GM13977 (cell line): Measurements from ENCODE around the gene UQCRC1.

ENCODE experiments used
- DNase-seq: peaks from one replicate; pipeline ENCODE4 v3.0.0; 2012; ENCODE audit warnings: low spot score
- in situ Hi-C: fragments of 300-500 bp; cut with MboI; formaldehyde crosslinking; loops from one replicate; pipeline ENCODE4 v1.12.0; 2022; ENCODE audit warnings: low sequenced_read_pairs, low pct_unique_long_range_greater_than_20kb, mixed read lengths, inconsistent platforms; ENCODE audit not compliant: unreplicated experiment
- TF ChIP-seq, protein P1 (sequence below): IDR thresholded peaks from 2 replicates; pipeline ENCODE4 v1.5.1; 2012; ENCODE audit warnings: mild to moderate bottlenecking, control low read depth; ENCODE audit not compliant: insufficient read depth; ENCODE audit errors: extremely low read depth, missing control alignments

Gene UQCRC1

DNA sequence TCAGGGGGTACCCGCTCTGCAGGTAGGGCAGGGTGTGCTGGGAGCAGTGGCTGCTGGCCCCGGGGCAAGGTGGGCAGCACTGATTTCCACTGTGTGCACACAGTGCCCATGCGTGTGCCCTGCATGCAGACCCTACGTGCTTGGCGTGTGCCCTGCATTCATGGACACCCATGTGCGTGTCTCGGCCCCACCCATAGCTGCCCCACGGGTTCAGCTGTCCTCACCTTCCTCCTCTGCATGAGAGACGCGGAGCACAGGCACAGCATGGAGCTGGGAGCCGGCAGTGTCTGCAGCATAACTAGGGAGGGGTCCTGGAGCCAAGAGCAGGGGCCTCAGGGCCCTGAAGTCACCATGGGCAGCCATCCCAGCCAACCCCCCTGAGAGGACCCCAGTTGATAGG, 44.3 kb downstream of the UQCRC1 start:
- in situ Hi-C loops: no loop called here
- TF ChIP-seq, protein P1, sequence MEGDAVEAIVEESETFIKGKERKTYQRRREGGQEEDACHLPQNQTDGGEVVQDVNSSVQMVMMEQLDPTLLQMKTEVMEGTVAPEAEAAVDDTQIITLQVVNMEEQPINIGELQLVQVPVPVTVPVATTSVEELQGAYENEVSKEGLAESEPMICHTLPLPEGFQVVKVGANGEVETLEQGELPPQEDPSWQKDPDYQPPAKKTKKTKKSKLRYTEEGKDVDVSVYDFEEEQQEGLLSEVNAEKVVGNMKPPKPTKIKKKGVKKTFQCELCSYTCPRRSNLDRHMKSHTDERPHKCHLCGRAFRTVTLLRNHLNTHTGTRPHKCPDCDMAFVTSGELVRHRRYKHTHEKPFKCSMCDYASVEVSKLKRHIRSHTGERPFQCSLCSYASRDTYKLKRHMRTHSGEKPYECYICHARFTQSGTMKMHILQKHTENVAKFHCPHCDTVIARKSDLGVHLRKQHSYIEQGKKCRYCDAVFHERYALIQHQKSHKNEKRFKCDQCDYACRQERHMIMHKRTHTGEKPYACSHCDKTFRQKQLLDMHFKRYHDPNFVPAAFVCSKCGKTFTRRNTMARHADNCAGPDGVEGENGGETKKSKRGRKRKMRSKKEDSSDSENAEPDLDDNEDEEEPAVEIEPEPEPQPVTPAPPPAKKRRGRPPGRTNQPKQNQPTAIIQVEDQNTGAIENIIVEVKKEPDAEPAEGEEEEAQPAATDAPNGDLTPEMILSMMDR: no peak
- DNase-seq: no peak

DNA sequence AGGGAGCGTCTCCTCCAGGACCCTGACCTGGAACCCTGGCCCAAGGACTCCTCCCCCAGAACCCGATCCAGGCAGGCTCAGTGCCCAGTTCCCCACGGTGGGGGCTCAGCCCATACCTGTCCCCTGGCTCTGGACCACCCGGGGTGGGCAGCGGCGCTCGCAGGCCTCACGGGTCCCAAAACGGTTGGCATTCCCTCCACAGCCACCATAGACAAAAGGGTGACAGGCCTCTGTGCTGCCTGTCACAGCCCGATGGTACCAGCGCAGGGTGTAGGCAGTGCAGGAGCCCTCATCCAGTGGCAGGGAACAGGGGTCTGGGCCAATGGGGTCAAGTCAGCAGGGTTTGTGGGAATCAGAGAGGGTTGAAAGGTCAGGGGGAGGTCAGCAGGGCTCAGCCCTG, 44.8 kb downstream of the UQCRC1 start:
- in situ Hi-C loops: no loop called here
- TF ChIP-seq, protein P1: no peak
- no peak for DNase-seq

DNA sequence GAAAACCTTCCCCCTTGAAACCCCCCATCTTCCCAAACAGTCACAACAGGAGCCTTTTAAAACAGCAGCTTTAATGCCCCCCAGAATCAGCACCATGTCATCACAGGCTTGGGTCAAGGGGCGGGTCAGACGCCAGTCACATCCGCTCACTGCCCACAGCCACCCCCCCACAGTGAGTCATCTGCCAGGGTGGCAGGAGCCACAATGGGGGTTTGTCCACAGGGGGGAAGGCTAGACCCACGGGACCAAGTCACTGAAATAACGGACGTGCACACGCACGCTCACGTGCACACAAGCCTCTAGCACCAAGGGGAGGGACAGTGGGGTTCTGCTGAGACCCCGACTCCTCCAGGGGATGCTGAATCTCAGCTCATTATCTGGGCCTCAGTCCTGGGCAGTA, 45.4 kb downstream of the UQCRC1 start:
- DNase-seq: no peak
- in situ Hi-C loops: no loop called here

DNA sequence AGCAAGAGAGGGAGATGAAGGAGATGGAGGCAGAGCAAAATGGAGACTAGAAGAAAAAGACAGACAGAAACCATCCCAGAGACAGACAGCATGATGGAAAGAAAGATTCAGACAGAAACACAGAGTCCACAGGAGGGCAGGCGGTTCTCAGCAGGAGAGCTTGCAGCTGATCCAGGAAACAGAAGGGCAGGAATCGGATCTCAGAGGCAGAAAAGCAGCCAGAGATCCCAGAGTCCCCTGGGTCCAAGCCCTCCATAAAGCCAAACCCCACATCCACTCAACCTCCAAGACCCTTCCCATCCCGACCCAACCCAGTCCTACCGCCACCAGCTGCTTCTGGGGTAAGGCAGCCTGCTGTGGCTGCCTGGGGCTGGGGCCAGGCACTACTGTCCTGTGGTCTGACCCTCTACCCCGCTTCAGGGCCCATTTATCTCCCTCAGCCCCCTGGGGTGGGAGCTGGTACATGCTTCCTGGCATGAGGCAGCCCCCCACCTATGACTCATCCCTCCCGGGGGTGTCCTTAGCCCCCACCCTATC, 46.0 kb downstream of the UQCRC1 start, which contains the start of gene UCN2:
Gene UCN2 (minus strand): TSS at position 400 of the 537 bp plus-strand sequence. CDS start 657 bp downstream, outside the sequence.
- TF ChIP-seq, protein P1: no peak
- in situ Hi-C loops: no loop called here
- DNase-seq: no peak

More for the DNA sequence above, 45.4 kb downstream of the UQCRC1 start:
- TF ChIP-seq, protein P1: no peak

DNA sequence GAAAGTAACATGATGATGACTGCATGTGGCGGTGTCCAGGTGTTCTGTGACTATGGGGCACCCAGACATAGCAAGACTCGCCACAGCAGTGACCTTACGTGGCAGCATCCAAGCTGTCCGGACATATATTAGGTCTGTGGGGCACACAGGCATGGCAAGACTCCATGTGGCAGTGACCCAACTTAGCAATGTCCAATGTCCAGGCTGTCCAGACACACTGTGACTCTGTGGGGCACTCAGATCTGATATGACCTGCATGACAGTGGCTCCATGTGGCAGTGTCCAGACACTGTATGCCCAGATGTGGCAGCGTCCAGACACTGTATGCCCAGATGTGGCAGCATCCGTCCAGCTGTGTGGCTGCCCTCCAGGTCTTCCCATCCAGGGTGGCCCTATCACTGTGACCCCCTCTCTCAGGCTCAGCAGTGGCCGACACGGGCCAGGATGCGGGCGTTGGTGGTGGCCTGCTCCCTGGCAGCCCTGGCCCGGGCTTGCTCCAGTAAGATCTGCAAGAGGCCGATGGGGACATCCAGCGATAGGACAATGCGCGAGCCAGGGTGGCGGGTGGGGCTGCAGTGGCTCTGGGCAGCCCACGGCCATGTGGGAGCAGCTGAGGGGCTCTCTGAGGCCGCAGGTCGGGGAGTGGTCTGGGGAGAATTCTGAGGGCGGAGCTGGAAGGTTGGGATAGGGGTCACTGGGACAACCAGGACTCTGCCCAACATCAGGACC, 46.9 kb downstream of the UQCRC1 start:
- TF ChIP-seq, protein P1: no peak
- in situ Hi-C loops: no loop called here
- DNase-seq: no peak

DNA sequence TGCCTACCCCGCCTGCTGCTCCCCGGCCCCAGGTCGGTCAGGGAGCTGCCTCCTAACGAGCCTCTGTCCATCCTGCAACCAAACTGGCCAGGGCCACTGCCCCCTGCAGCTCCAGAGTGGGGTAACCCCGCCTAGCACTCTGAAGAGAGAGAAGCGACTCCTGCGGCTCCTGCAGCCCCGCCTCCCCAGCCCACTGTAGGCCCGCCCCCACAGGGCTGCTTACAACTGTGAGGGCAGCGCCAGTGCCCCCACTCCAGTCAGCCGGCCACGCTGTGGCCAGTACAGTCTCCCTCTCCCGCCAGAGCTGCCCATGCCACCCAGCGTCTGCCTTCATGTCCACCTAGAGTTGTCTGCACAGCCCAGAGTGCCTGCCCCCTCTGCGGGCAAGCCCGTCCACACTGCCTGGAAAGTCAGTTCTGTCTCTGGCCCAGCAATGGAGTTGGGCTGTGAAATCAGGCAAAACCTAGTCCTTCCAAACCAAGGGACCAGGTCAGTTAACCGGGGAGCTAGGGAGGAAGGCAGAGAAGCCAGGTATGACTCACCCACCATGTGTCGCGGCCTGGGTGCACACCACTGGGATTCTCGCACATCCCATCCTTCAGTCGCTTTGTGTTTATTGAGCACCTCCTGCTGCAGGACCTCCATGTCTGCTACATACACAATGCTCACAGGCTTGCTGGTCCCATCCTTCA, 48.3 kb downstream of the UQCRC1 start:
- TF ChIP-seq, protein P1: peak; percentile 18
- in situ Hi-C loops: no loop called here
- peak; percentile 69 for DNase-seq
